ENCODE data around the gene RALGAPA2.
"Not testable (repeated sequence)": the region's sequence is repeated elsewhere in the genome, so short reads cannot be mapped to it uniquely, and the experiment has no call there.

The RALGAPA2 gene

DNA sequence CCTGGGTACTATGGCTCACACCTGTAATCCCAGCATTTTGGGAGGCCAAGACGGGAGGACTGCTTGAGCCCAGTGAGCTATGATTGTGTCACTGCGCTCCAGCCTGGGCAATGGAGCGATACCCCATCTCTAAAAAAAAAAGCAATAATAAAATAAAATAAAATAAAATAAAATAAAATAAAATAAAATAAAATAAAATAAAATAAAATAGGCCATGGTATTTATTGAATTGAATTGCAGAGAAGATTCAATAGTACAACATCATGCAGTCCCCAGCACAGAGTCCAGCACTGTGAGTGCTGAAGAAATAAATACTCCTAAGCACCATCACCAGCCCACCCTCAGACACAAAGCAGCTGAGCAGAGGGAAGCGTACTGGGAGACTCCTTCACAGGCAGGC is 144.7 kb downstream of the RALGAPA2 start:
- DNase-seq, result no peak

DNA sequence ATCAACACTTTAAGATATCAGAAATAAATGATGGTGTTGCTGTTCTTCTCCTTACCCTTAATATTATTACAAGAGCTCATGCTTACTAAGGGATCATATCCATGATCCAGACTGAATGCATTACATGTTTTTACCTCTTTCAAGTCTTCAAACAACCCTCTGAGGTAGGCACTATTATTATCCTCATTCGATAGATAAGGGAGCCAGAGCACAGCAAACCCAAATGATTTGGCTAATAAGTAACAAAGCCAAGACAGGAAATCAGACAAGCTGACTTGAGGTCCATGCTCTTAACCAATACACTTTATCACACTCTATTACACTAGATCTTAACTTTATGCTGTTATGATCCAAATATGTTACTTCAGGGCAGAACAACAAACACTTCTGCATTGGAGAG is 145.9 kb downstream of the RALGAPA2 start:
- no peak for DNase-seq

DNA sequence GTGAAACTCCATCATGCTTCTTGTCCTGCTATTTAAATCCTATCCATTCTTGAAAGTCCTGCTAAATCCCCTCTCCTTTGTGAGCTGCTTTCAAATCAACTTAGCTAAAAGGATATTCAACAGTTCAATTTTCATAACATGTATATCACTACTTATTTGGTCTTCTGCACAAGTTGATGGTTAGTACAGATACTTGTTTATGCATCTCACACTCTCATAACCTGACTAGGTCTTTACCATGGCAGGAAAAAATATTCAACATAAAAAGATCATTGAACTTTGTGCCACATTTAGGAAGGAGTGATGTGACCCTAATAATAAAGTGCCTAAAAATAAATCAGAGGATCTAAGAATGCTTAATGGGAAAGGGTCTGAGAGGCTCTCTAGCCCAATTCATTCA is 148.2 kb downstream of the RALGAPA2 start:
- no peak for DNase-seq

DNA sequence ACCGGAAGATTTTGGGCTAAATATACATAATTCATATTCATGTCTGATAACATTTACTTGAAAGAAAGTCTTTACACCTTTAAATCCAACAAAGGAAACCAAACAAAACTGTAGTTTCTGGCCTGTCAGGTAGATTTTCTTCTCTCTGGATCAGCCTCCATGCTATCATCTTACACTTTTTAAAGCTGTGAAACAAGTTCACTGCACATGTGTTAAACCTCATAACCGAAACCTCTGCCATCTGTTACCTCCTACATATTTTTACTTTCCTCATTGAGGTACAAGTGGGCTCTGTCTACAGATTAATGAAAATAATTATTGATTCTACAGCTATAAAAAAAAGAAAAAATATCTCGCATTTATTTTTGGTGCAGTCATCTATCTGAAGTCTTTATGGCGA is 149.9 kb downstream of the RALGAPA2 start:
- DNase-seq, result no peak

DNA sequence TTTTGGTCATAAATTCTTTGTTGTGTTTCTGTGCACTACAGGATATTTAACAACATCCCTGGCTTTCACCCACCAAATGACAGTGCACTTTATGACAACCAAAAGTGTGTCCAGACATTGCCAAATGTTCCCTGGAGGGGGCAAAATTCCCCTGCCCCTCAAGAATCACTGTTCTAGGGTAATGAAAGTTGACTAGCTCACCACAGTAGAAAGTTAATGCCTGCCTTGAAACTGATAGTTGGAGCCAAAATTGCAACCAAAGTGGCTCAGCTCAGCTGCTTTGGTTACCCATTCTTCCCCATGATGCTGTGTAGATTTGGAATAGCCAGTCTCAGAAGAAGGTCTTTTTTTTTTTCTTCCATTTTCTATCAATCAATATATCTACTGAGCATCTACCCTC is 150.6 kb downstream of the RALGAPA2 start:
- DNase-seq, result no peak

DNA sequence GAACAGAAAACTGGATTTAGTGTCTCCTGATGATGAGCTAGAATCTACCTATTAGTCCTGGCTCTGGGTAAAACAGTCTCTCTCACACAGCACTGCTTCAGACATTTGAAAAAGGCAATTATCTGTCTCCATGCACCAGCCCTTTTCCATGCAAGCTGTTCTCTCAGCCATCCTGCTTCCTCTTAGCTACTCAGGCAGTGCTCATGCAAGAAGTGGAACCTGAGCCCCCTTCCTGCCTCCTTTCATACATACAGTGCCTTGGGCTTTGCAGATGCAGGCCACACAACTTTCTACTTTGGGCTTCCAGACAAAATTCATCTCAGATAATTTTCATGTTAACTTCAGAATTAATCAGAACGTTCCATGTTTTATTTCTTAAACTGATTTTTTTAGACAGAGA is 151.3 kb downstream of the RALGAPA2 start:
- no peak for DNase-seq

DNA sequence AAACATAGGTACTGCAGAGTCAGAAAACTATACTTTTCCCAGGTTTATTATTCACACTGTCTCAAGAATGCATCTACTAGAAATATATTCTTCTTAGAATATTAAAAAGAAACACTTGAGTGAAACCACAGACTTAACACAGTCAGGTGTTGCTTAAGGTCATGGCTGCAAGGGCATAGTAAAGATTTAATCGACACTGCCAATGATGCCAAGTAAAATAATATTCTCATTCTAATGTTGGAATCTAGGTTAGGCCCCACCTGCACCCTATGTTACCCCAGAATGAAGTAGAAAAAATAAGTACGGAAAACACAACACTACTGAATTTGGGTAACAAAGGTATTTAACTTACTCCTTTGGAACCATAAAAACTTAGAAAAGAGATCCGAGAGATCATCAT is 155.0 kb downstream of the RALGAPA2 start:
- DNase-seq, result no peak

DNA sequence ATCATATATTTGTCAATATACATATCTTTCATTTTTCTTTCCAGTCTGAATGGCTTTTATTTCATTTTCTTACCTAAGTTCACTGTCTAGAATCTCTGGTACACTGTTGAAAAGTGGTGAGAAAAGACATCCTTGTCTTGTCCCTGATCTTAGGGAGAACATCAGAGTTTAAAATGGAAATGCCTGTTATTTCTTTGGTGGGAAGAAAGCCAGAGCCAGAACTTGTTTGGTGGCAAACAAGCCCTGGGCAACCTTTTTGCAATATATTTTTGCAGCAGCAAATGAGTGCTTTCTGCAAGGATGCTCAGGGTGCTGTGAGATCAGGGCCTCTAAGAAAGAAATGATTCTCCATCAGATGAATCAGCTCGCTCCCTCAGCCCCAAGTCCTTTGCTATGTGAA is 156.6 kb downstream of the RALGAPA2 start:
- DNase-seq, result no peak

DNA sequence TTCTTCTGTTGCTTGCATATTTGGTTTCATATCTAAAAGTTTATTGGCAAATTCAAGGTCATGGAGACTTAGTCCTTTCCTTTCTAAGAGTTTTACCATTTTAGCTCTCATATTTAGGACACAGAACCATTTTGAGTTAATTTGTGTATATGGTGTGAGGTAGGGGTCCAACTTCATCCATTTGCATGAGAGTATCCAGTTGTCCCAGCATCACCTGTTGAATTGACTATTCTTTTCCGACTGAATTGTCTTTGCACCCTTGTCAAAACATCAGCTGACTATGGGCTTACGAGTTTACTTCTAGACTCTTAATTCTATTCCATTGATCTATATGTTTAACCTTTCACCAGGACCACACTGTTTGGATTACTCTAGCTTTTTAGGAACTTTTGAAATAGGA is 157.5 kb downstream of the RALGAPA2 start:
- no peak for DNase-seq

DNA sequence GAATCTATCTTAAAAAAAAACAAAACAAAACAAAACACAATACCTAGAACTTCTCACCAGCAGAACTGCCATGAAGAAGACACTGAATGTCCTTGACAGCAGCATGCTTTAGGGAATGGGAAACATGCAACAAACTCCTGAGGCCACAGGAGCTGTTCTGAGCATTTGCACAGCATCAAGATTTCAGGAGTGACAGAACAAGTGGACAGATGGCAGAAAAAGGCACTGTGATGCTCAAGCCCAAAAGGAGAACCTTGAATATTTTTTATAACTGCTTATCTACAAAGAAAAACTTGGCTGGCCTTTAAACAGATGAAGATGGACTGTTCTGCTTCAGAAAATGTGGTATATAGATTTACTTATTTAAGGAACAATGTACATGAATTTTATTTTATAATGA is 158.9 kb downstream of the RALGAPA2 start:
- DNase-seq, result no peak

DNA sequence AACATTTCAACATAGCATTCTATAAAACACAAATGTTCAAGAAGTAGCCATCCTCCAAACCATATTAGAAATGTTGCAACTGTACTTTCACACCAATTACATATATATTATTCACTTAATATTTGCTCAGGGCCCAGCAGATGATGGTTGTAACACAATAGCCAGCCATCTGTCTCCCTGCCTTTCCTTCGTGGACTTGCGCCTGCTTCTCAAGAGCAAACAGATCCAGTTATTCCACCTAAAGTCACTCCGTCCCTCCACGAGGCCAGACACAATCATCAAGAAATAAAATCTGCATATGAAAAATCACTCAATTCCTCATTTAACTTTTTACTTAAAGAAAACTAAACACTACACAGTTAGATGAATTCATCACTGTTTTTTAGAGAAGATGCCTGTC is 160.4 kb downstream of the RALGAPA2 start:
- DNase-seq, result no peak

DNA sequence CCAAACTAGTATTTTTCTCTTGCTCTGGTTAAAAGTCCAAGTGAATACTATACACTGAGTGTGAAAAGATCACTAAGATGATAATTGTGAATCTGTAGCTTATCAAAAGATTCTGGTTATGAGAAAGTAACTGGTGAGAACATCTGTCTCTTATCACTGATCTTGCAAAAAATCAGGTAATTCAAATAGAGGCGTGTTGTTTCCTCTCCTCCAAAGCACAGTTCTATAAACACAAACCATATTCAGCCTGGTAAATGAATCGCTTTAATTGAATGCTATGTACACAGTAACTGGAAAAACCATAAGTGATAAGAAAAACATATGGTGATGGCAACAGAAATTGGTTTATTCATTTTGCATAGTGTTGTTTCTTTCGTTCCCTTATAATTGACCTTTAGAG is 161.0 kb downstream of the RALGAPA2 start:
- DNase-seq, result no peak

DNA sequence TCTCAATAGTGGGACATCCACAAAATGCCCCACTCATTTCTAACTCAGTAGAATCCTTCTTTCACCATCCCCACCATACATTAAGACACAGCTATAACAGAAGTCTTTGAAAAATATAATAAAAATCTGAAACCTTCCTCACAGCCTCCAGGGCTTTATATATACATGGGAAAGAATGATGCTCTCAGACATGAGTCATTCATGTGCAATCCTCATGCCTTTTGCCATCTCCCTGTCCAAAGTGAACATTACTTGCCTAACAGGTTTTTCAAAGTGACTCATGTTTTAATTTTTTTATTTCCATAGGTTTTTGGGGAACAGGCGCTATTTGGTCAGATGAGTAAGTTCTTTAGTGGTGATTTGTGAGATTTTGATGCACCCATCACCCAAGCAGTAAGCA is 162.7 kb downstream of the RALGAPA2 start:
- no peak for DNase-seq

DNA sequence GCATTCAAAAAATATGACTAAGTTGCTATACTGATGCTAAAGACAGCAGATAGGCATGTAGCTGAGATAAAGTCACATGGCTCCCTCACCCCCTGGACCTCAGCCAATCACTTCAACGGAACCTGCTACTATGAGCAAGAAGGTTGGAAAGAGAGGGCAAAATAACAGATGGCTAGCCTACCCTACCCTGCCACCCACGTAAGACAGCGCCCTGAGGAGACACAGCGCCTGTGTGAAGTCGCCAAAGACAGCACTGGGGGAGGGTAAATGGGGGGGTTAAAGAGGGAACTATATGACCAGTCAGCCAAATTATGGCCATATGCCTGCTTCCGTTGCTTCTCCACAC is 163.2 kb downstream of the RALGAPA2 start:
- DNase-seq, result no peak

DNA sequence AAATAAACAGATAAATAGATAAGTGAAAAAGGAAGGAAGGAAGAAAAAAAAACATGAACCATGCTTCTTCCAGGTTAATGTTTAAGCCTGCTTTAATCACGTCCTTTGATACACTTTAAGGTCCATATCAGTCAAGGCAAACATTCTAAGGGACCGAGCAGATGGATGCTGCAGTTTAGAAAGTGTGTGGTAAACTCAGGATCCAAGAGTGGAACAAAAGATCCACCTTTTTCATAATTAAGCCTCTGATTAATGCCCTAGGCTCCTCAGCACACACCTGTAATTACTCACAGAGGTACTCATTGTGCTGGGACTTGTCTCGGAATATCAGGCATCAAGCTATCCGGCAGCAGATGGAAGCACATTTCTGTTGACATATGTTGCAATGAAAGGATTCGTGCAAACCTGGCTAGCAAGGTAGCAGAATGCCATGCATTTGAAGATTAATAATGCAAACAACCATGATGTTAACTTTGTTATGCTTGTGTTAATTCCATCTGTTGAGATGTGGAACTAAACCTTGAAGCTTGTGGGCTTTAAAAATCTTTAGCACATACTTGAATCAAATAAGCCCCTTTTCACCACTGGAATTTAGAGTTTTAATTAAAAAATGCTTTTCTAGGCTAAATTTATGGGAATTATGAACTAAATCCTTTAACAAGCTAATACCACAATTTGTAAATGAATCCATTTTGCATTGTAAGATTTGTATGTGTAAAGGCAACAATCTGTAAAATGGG is 163.7 kb downstream of the RALGAPA2 start:
- no peak for DNase-seq

DNA sequence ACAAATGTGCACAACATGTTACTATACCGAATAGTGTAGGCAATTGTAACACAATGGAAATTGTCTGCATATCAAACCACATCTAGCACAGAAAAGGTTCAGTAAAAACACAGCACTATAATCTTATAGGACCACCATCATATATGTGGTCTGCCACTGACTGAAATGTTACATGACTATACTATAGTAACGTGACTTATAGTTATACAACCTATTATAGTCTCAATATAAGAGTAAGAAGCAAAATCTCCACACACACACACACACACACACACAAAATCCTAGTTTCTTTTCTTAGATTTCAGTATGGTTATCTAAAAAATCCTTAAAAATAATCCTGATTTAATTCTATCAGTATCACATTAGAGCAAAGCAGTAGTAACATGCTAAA is 164.6 kb downstream of the RALGAPA2 start:
- DNase-seq, result no peak

DNA sequence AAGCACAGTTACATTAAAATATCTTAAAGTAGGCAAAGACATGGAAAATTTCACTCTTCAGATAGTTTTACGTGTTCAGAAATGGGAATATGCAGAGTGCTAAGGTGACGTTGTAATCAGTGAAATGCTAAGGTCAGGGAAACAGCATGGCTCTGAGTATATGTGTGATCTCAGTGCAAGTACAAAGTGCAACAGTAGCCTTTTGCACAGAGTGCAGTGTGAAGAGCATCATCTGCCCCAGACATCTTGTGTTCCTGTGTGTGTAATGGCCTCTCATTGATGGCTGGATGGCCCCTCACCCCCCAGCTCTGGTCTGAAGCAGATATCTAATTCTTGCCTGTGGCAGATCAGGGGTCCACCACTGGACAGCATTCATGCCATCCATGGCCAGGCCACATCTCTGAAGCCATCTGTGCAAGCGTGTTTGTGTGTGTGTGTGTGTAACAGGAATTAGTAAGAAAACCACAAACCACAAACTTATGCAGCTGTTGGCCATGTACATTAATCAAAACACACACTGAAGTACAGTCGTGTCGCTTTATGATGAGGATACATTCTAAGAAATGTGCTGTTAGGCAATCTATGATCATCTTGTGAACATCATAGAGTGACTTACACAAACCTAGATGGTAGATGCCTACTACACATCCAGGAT is 165.1 kb downstream of the RALGAPA2 start:
- DNase-seq, result peak in 1 of 2 donors; percentile 2

DNA sequence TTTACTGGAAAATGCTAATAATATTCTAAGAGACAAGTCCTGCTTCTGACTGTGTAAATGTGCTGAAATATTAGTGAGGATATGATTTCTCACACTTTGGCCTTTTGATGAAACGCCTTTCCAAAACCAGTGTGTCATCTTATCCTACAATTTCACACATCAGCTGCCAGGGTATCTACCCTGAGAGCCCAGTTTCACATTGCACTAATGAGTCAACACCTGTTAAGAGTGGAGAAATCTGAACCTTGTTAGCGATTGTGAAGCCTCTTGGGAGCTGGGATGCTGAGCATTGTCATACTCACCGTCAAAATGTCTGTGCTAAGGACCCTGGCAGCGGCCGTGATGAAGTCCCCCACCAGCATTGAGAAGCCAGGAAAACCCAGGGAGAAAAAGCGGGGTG is 166.0 kb downstream of the RALGAPA2 start:
- DNase-seq, result no peak

DNA sequence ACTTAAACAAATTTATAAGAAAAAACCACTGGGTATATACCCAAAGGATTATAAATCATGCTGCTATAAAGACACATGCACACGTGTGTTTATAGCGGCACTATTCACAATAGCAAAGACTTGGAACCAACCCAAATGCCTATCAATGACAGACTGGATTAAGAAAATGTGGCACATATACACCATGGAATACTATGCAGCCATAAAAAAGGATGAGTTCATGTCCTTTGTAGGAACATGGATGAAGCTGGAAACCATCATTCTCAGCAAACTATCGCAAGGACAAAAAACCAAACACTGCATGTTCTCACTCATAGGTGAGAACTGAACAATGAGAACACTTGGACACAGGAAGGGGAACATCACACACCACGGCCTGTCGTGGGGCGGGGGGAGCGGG is 169.1 kb downstream of the RALGAPA2 start:
- DNase-seq, result not testable (repeated sequence)

DNA sequence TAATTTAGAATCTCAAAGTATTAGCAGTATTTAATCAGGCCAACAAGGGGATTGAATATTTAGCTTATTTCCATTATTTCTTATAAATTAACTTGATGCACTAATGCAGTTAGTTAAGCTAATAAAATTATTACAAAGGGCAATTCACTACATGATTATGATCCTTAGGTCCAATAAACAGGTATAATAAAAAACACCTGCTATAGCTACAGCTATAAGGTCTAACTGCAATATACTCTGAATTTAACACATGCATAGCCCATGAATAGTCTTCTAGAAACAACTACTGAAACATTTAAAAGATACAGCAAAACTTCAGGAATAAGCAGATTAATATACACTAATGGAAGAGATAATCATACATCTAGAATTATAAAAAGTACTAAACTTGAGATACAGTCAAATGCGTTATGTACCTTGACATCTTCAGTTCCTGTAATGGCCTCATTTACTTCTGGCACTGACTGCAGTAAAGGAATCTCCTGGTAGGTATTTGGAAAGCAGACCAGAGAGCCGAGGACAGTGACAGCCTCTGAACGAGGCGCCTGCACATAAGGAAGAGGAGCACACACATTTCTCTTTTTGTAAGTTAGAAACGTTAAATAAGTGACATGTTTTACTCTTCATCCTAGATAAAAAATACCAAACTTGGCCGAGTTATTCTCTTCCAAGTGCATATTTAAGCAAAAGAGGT is 176.1 kb downstream of the RALGAPA2 start:
- DNase-seq, result no peak

DNA sequence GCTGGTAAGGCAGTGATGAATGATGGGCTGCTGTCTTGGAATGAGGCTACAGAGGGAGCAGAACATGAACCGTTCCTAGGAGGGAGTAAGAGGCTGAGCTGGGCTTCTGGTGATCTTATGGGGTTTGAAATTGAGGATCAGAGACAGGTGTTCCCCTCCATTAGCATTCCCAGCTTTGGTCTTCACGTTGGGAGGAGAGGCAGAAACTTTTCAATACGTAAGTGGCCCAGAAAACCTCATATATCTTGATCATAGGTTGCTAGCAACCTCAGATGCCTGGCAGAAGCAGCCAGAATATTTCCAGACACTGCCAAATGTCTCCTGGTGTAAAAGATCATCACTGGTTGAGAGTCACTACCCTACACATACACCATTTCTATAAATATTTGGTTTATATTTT is 177.4 kb downstream of the RALGAPA2 start:
- DNase-seq, result no peak

DNA sequence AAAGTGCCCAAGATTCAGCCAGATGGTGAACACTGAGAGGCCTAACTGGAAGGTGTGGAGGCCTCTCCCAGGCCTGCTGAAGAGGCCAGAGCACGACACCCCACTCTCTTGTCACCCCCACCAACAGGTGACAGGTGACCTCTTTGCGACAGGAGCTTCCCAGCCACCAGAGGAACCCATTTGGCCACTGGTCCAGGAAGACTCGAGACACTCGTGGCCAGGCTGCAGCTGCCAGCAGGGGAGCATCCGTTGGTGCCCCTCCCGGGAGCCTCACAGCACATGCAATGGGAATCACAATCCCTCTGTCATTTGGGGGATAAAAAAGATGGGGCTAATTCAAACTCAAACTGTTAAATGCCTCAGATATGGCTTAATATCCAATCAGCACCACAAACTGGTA is 181.2 kb downstream of the RALGAPA2 start:
- DNase-seq, result no peak

DNA sequence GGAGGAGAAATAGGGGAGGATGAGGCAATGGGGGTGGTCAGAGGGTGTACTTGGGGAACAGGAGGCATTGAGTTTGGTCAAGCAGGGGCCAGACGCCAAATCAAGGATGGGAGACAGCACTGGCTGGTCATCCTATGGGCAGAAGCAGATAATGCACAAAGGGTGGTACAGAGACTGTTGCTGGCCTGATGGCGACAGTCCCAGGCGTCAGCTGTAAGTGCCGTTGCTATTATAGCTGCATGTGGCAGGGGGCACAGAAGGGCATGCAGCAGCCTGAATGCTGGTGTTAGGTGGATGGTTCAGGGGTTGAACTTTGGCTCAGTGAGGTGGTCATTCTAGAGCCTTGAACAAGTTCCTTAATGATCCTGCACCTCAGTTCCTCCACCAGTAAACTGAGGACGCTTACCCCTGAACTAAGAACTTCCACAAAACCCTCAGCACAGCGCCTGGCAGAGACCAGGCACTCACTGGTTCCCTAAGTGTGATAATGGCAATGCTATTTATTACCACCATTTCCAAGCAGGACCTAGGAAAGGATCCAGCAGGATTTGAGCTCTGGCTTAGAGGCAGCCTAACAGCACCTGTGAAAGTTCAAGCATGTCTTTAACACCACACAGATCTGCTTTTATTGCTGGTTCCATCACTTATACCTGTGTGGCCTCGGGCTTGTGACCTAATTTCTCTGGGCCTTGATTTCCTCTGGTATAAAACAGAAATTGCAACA is 181.9 kb downstream of the RALGAPA2 start:
- DNase-seq, result no peak

DNA sequence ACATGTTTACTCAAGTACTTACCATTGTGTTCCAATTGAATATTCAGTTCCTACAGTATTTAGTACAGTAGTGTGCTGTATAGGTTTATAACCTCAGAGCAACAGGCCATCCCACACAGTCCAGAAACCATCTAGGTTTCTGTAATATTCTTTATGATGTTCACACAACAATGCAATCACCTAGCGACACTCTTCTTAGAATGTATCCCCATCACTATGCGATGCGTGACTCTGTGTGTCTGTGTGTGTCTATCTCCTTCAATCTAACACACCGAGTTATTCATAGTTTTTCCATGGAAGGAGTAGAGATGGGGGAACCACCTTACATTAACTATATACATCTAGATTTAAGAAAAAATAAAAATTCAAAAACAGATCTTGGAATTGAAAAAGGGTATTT is 182.8 kb downstream of the RALGAPA2 start:
- no peak for DNase-seq

All from CD4-positive, alpha-beta T cell treated with Interleukin-4 for 1 hour (primary cell).